ENCODE data around the gene MOB3B.

The MOB3B gene

GRCh38 chr9:27385606-27386322, 143.8 kb downstream of the MOB3B start:
- DNase-seq = no peak

- DNase-seq = no peak
These were observed 145.2 kb downstream of the MOB3B start for GRCh38 chr9:27384262-27385014.

- DNase-seq = no peak
These were observed 146.1 kb downstream of the MOB3B start for GRCh38 chr9:27383524-27383923.

- DNase-seq = no peak
These were observed 146.6 kb downstream of the MOB3B start for GRCh38 chr9:27382975-27383374.

- no peak for DNase-seq
These were observed 147.3 kb downstream of the MOB3B start for GRCh38 chr9:27382308-27382707.

GRCh38 chr9:27379311-27380251, 150.0 kb downstream of the MOB3B start:
- no peak for DNase-seq

- DNase-seq = no peak
These were observed 151.7 kb downstream of the MOB3B start for GRCh38 chr9:27377811-27378456.

- no peak for DNase-seq
These were observed 152.3 kb downstream of the MOB3B start for GRCh38 chr9:27377147-27377807.

- DNase-seq = no peak
These were observed 155.8 kb downstream of the MOB3B start for GRCh38 chr9:27373851-27374250.

GRCh38 chr9:27372615-27373014, 157.0 kb downstream of the MOB3B start:
- DNase-seq = no peak

GRCh38 chr9:27371382-27371781, 158.2 kb downstream of the MOB3B start:
- DNase-seq = no peak

GRCh38 chr9:27369591-27369990, 160.0 kb downstream of the MOB3B start:
- no peak for DNase-seq

GRCh38 chr9:27368316-27368985, 161.2 kb downstream of the MOB3B start:
- DNase-seq = peak; percentile 59

GRCh38 chr9:27367921-27368315, 161.7 kb downstream of the MOB3B start:
- no peak for DNase-seq

- DNase-seq = no peak
These were observed 162.3 kb downstream of the MOB3B start for GRCh38 chr9:27367175-27367798.

- DNase-seq = peak; percentile 68
These were observed 163.8 kb downstream of the MOB3B start for GRCh38 chr9:27365707-27366376.

- no peak for DNase-seq
These were observed 167.0 kb downstream of the MOB3B start for GRCh38 chr9:27362447-27363210.

- no peak for DNase-seq
These were observed 168.1 kb downstream of the MOB3B start for GRCh38 chr9:27361492-27361891.

GRCh38 chr9:27359763-27360162, 169.9 kb downstream of the MOB3B start:
- no peak for DNase-seq

GRCh38 chr9:27358007-27358406, 171.6 kb downstream of the MOB3B start:
- no peak for DNase-seq
